CD4-positive, alpha-beta T cell treated with Interferon gamma for 1 hour (primary cell): ENCODE data around the gene FERMT2.

Experiments
- DNase-seq: peaks from one replicate; pipeline ENCODE4 v3.0.0-alpha.2; 2020

Gene FERMT2, protein sequence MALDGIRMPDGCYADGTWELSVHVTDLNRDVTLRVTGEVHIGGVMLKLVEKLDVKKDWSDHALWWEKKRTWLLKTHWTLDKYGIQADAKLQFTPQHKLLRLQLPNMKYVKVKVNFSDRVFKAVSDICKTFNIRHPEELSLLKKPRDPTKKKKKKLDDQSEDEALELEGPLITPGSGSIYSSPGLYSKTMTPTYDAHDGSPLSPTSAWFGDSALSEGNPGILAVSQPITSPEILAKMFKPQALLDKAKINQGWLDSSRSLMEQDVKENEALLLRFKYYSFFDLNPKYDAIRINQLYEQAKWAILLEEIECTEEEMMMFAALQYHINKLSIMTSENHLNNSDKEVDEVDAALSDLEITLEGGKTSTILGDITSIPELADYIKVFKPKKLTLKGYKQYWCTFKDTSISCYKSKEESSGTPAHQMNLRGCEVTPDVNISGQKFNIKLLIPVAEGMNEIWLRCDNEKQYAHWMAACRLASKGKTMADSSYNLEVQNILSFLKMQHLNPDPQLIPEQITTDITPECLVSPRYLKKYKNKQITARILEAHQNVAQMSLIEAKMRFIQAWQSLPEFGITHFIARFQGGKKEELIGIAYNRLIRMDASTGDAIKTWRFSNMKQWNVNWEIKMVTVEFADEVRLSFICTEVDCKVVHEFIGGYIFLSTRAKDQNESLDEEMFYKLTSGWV

GRCh38 chr14:52950898-52951680, at the start of gene FERMT2:
Gene FERMT2, minus strand, starts transcription at chr14:52951050. Its CDS starts 482 bp downstream, at chr14:52950568.
- DNase-seq, result no peak

DNA sequence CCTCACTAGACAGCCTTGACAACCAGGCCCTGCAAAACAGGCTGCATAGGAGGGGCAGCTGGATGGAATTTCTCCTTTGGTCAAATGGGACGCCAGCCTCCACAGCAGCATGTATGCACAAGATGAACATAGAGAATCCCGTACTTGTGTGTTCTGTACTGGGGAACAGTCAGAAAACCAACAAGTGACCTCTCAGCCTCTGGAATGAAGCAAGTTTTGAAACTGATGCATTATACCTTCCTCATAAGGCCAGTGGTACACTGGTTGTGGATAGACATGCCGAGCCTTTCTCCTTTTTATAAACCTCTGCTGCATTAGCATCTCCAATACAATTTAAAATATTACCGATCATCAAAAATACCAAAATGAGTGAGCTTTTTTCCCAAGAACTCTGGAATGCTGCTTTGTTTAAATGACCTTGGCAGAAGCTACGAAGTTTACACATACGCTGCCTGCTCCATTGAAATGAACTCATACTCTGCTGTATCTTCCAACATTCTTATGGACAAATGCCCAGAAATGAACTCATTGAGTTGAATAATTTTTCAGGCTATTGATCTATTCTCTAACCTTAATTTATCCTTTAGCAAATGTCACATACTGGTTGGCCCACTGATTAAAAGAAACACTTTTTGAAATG, 47.6 kb upstream of the FERMT2 start:
- no peak for DNase-seq

DNA sequence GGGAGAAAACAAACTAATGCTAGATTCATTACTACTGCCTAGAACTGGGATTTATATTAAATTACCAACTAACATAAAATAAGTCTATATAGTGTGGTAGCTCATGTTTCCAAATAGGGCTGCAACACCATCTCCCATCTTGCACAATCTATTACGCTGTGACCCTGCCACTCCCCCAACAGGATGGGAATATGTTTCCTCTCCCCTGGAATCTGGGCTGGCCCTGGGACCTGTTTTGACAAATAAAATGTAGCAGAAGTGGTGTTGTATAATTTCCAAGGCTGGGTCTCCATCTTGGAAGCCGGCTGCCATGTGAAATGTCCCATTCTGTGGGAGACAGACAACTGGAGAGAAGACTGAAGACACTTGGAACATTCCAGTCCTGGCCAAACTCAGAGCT, 45.6 kb upstream of the FERMT2 start:
- no peak for DNase-seq

DNA sequence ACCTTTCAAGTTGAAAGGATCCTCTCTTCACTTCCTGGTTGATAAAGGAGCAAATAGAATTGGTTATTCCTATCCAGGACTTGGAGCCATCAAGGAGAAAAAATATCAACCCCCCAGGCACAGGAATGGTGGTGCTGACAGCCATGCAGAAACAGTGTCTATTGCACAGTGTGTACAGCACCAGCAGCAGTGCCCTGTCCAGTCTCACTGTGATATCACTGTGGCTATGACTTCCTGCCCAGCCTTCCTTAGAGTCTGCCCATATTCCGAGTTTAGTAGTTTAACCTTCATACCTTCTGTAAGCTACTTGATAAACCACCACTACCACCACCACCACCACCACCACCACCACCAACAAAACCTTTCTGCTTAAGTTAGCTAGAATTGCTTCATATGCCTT, 45.1 kb upstream of the FERMT2 start:
- DNase-seq, result no peak

GRCh38 chr14:52992236-52992870, 41.5 kb upstream of the FERMT2 start:
- DNase-seq, result no peak

DNA sequence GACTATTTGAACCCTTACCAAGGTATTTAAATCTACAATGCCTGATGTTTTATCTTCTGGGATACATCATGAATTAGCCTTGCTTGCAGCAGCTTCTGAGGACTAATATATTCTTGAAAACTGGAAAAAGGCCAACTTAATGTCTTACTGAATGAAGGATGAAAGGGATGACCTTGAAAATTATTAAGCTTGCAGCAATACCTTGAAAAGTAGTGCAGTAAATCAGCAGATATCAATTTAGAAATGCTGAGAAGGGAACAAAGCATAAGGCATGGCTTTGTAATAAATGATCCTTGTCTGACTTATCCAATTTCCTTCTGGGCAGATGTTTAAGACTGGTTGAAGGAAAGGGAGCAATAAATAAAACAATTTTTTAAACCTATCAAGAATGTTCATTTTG, 37.3 kb upstream of the FERMT2 start:
- DNase-seq, result no peak

DNA sequence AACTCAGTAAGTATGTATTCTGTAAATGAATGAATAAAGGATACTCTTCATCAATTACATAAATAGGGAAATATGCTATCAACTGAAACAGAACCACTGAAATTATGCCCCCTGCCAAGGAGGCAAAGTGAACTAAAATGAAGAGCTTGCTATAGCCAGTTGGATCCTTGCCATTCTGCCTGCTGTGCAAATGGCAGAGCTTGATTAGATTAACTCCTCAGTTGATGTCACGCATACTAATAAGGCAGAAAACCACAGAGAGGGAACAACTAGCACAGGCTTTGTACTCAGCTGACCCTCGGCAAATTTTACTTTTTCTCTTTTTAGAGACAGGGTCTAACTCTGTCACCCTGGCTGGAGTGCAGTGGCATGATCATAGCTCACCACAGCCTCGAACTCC, 36.7 kb upstream of the FERMT2 start:
- DNase-seq, result no peak

GRCh38 chr14:52987042-52987441, 36.2 kb upstream of the FERMT2 start:
- DNase-seq, result no peak

DNA sequence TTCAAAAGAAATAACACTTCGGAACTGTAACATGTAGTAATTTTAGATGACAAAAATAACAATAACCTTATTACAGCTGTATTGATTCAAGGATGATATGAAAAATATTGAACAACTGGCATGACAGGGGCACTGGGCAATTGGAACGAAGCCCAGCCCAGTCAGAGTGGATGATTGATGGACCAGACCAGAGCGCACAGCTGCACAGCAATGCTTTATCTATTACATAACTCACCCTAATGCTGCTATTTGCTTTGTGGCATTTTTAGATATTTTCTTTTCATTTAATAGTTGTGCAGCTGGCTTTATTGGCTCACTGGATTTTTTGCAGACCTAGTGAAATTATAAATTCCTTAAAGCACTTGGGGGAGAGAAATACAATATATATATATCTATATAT, 26.9 kb upstream of the FERMT2 start:
- DNase-seq, result no peak

GRCh38 chr14:52974406-52974805, 23.6 kb upstream of the FERMT2 start:
- DNase-seq, result no peak

GRCh38 chr14:52961060-52961639, 10.3 kb upstream of the FERMT2 start:
- peak; percentile 48 for DNase-seq

- DNase-seq, result no peak
Observed at GRCh38 chr14:52960627-52961026, 9.8 kb upstream of the FERMT2 start.

DNA sequence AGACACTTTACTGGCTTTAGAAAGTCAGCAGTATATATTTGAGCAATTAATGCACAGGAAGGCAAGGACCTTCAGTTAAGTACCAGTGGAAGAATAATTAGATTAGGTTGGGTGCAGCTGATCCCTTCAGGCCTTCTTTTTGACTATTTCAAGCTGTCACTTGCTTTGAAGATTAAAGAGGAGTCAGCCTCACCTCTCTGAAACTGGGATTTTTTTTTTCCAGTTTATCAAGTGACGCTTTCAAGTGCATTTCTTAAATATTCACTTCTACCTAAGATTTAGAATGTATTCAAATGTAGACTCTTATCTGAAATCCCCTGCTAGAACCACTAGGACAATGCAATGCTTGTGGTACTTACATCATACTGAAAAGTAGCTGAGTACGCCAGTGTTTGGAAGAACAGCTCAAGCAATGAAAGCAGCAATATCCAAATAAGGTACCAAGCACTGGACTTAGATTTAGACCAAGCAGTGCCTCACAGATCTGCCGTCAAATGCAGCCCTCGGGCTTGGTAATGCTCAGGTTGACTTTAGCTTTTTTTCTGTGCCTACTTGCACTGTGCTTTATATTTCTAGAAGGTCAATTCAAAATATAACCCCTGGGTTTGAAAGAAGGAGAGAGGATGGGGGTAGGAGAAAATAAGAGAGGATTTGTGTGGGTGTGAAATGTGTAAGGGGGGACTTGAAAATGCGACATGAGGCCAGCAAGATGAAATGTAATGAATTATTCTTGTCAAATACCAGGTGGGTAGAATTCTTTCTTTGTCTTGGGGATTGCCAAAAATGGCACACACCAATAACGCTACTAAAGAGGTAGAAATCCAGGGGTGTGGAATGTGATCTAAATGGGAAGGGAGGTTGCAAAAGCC, 3.7 kb upstream of the FERMT2 start:
- no peak for DNase-seq

DNA sequence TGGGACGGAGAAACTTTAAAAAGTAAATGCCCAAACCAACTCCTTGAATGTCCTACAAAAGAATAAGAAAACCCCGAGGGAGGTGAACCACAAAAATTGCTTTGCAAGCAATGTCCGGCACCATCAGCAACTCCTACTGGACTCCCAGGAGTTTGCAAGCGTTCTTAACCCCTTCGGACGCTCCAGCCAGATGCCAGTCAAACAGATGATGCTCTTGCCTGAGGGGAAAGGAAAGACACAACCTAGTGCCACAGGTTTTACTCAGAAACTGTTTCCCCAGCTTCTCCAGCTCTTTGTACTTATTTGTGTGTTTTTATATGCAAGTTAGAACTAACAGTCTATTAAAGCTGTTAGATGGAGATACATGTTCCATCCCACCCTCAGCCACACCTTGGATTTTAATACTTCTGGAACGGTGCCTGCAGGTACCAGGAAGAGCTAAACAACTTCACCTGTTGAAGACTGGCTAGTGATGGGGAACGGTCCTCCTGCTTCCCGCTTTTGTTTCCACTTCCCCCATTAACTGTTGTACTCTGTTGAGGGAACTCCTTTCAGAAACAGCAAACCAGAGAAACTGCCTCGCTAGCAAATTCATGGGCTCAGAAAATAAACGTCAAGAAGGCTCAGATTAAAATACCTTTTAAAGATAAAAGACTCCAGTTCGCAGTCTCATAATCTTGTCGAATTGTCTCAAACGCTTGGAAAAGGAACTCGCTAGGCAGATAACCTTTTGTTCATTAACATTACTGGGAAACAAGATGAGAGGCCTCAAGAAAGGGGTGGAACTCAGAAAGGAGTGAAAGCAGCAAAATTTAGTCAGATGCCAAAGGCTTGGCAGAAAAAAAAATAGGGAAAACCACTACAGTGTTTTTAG, 1.1 kb upstream of the FERMT2 start:
- DNase-seq, result no peak

DNA sequence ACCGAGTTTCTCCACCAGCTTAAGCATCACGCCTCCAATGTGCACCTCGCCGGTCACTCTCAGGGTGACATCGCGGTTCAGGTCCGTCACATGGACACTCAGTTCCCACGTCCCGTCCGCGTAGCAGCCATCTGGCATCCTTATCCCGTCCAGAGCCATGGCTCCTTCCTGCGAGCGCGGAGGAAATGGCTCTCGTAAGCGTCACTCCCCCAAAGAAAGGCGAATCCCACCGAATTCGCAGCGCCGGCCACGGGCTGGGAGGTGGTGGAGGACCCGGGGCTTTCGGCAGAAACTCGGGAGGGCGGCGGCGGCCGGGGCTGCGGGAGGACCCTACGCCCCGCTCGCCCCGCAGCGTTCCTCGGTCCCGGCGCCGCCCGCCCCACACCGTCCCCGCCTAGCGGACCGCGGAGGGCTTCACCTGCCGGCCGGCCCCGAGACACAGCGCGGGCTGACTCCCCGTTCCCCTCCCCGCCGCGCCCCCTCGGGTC, 396 bp downstream of the FERMT2 start:
- no peak for DNase-seq

- no peak for DNase-seq
Observed at GRCh38 chr14:52949711-52950409, 990 bp downstream of the FERMT2 start.

- DNase-seq, result no peak
Observed at GRCh38 chr14:52949249-52949648, 1.6 kb downstream of the FERMT2 start.

GRCh38 chr14:52948836-52949235, 2.0 kb downstream of the FERMT2 start:
- DNase-seq, result no peak

DNA sequence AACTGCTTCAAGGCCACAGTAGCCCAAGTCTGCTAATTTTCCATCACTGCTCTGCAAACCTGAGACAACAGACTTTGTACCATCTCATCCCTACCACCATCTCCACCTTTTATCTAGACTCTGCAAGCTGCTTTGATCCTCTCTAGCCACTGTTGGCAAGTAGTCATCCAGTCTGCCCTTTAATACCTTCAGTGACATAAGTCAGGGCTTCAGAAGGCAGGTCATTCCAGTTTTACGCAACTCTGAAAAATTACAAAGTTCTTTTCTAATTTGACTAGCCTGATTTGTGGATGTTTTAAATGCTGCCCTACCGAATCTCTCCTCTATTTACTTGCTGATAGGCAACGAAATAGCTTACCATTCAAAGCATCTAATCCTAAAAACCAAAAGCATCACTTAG, 2.8 kb downstream of the FERMT2 start:
- no peak for DNase-seq
